GM23338 (cell line): ENCODE data around the gene CLIP2. TPM values are rescaled to one million over a fixed set of nuclear protein-coding genes. Genes with fewer than 3 reads are reported as not detected.
A peak's percentile ranks its signal among the peaks of the same experiment; 100 is the strongest.

Source experiments
- ATAC-seq: fragments of 200-7000 bp; cut with Tn5 transposase; 3 replicates; pipeline ENCODE4 v1.9.1; 2020
- DNase-seq: peaks from one replicate; pipeline ENCODE4 v3.0.0-alpha.2; 2015; ENCODE audit warnings: low spot score
- H2AFZ ChIP-seq: fragments of 200-600 bp; sonication (generic); 2 replicates; pipeline ENCODE4 v1.8.0; 2016; ENCODE audit warnings: antibody characterized with exemption, mild to moderate bottlenecking, moderate library complexity
- H3F3A ChIP-seq: fragments of 200-600 bp; sonication (generic); replicated peaks from 2 replicates; pipeline ENCODE4 v1.8.0; 2017; ENCODE audit warnings: antibody characterized with exemption, mixed run types, low read depth
- H3K27ac ChIP-seq: fragments of 200-600 bp; sonication (generic); 2 replicates; pipeline ENCODE4 v1.6.1; 2016; ENCODE audit warnings: low read depth
- H3K27me3 ChIP-seq: fragments of 200-600 bp; sonication (generic); 2 replicates; pipeline ENCODE4 v1.8.0; 2016; ENCODE audit warnings: mild to moderate bottlenecking, mixed run types, moderate library complexity; ENCODE audit not compliant: insufficient read depth
- H3K36me3 ChIP-seq: fragments of 200-600 bp; sonication (generic); 2 replicates; pipeline ENCODE4 v1.8.0; 2016; ENCODE audit warnings: mild to moderate bottlenecking; ENCODE audit not compliant: insufficient read depth
- H3K4me1 ChIP-seq: fragments of 200-600 bp; sonication (generic); 2 replicates; pipeline ENCODE4 v1.8.0; 2016; ENCODE audit warnings: mild to moderate bottlenecking, moderate library complexity; ENCODE audit not compliant: insufficient read depth
- H3K4me2 ChIP-seq: fragments of 200-600 bp; sonication (generic); 2 replicates; pipeline ENCODE4 v1.7.1; 2017; ENCODE audit warnings: mixed run types
- H3K4me3 ChIP-seq: fragments of 200-600 bp; sonication (generic); 2 replicates; pipeline ENCODE4 v1.6.1; 2016; ENCODE audit warnings: mixed run types
- H3K79me2 ChIP-seq: fragments of 200-600 bp; sonication (generic); replicated peaks from 2 replicates; pipeline ENCODE4 v1.8.0; 2017; ENCODE audit warnings: mild to moderate bottlenecking; ENCODE audit not compliant: insufficient read depth
- H3K9me2 ChIP-seq: fragments of 200-600 bp; sonication (generic); 2 replicates; pipeline ENCODE4 v1.8.0; 2017; ENCODE audit not compliant: insufficient read depth
- H4K20me1 ChIP-seq: fragments of 200-600 bp; sonication (generic); replicated peaks from 2 replicates; pipeline ENCODE4 v1.8.0; 2017; ENCODE audit warnings: mild to moderate bottlenecking; ENCODE audit not compliant: insufficient read depth
- H3K27ac Mint-ChIP-seq: 2 replicates; pipeline ENCODE4 v1.8.0; 2020; ENCODE audit warnings: inconsistent platforms, mild to moderate bottlenecking, moderate library complexity, mixed read lengths
- H3K27me3 Mint-ChIP-seq: 3 replicates; pipeline ENCODE4 v1.8.0; 2022; ENCODE audit warnings: low read depth, mild to moderate bottlenecking, moderate library complexity, mixed read lengths, inconsistent platforms; ENCODE audit not compliant: insufficient read depth, poor library complexity
- H3K36me3 Mint-ChIP-seq: 3 replicates; pipeline ENCODE4 v1.8.0; 2021; ENCODE audit warnings: low read depth, mild to moderate bottlenecking, inconsistent platforms, moderate library complexity, mixed read lengths
- H3K4me1 Mint-ChIP-seq: 3 replicates; pipeline ENCODE4 v1.8.0; 2020; ENCODE audit warnings: mild to moderate bottlenecking, inconsistent platforms, mixed read lengths
- H3K4me3 Mint-ChIP-seq: 3 replicates; pipeline ENCODE4 v1.8.0; 2021; ENCODE audit warnings: moderate library complexity, mild to moderate bottlenecking, inconsistent platforms, mixed read lengths
- H3K9me3 Mint-ChIP-seq: 3 replicates; pipeline ENCODE4 v1.8.0; 2020; ENCODE audit warnings: moderate library complexity, mild to moderate bottlenecking, inconsistent platforms, mixed read lengths
- CREB1 ChIP-seq: fragments of 250-450 bp; sonication (Bioruptor Pico); IDR thresholded peaks from 2 replicates; pipeline ENCODE4 v1.5.0; 2020; ENCODE audit warnings: low read depth, mild to moderate bottlenecking, moderate library complexity
- EZH2 ChIP-seq: fragments of 200-600 bp; sonication (generic); IDR thresholded peaks from one replicate; pipeline ENCODE4 v1.8.0; 2017; ENCODE audit warnings: antibody characterized with exemption, mild to moderate bottlenecking, low read depth; ENCODE audit not compliant: unreplicated experiment
- EZH2phosphoT487 ChIP-seq: fragments of 200-600 bp; sonication (generic); IDR thresholded peaks from one replicate; pipeline ENCODE4 v1.8.1; 2018; ENCODE audit warnings: antibody characterized with exemption; ENCODE audit not compliant: unreplicated experiment
- JUNB ChIP-seq: IDR thresholded peaks from one replicate; pipeline ENCODE4 v1.6.1; 2016; ENCODE audit warnings: antibody characterized with exemption; ENCODE audit not compliant: unreplicated experiment
- POLR2AphosphoS5 ChIP-seq: IDR thresholded peaks from 2 replicates; pipeline ENCODE4 v1.6.1; 2016; ENCODE audit warnings: antibody characterized with exemption, low read depth
- STAT1 ChIP-seq: IDR thresholded peaks from one replicate; pipeline ENCODE4 v1.6.1; 2016; ENCODE audit warnings: antibody characterized with exemption; ENCODE audit not compliant: unreplicated experiment
- ZNF114 ChIP-seq: fragments of 250-450 bp; sonication (Bioruptor Pico); IDR thresholded peaks from 2 replicates; pipeline ENCODE4 v1.5.0; 2020; ENCODE audit warnings: mild to moderate bottlenecking, moderate library complexity
- polyA plus RNA-seq: library from polyadenylated mRNA; unstranded; fragments of >200 nt; fragmentation: Nextera tagmentation; extraction: Ambion mirVana; gene quantifications from 2 replicates; pipeline ENCODE4 v1.2.1, GENCODE V29; 2016
- total RNA-seq: library from RNA; depleted of rRNA; stranded (reverse); fragments of >200 nt; shearing (Covaris generic); gene quantifications from 2 replicates; pipeline ENCODE4 v1.2.3, GENCODE V29; 2014
- TF ChIP-seq, protein P1 (sequence below): IDR thresholded peaks from 2 replicates; pipeline ENCODE4 v1.6.1; 2016; ENCODE audit warnings: antibody characterized with exemption
- TF ChIP-seq, protein P2 (sequence below): IDR thresholded peaks from one replicate; pipeline ENCODE4 v1.6.1; 2018; ENCODE audit warnings: antibody characterized with exemption; ENCODE audit not compliant: unreplicated experiment
- TF ChIP-seq, protein P3 (sequence below), 2 experiments: fragments of 200-600 bp in 1 of 2; sonication (generic) in 1 of 2; conservative IDR thresholded peaks; 2 replicates each; pipeline versions ENCODE4 v1.5.1 to v1.6.1; 2016 to 2017; ENCODE audit warnings: antibody characterized with exemption in 2 of 2, low read depth in 2 of 2, mild to moderate bottlenecking in 2 of 2, moderate library complexity in 1 of 2

The CLIP2 gene
- total and polyA plus RNA-seq, 2 experiments from 2014 or later, result 8.1 to 51.9 TPM

GRCh38 chr7:74253835-74254128 lies 35.4 kb upstream of the CLIP2 start:
- TF ChIP-seq EZH2, result no peak
- TF ChIP-seq CREB1 (CRISPR knock-in tag), result no peak
- TF ChIP-seq JUNB, result no peak
- TF ChIP-seq, protein P1, sequence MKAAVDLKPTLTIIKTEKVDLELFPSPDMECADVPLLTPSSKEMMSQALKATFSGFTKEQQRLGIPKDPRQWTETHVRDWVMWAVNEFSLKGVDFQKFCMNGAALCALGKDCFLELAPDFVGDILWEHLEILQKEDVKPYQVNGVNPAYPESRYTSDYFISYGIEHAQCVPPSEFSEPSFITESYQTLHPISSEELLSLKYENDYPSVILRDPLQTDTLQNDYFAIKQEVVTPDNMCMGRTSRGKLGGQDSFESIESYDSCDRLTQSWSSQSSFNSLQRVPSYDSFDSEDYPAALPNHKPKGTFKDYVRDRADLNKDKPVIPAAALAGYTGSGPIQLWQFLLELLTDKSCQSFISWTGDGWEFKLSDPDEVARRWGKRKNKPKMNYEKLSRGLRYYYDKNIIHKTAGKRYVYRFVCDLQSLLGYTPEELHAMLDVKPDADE, result no peak
- TF ChIP-seq, protein P2, sequence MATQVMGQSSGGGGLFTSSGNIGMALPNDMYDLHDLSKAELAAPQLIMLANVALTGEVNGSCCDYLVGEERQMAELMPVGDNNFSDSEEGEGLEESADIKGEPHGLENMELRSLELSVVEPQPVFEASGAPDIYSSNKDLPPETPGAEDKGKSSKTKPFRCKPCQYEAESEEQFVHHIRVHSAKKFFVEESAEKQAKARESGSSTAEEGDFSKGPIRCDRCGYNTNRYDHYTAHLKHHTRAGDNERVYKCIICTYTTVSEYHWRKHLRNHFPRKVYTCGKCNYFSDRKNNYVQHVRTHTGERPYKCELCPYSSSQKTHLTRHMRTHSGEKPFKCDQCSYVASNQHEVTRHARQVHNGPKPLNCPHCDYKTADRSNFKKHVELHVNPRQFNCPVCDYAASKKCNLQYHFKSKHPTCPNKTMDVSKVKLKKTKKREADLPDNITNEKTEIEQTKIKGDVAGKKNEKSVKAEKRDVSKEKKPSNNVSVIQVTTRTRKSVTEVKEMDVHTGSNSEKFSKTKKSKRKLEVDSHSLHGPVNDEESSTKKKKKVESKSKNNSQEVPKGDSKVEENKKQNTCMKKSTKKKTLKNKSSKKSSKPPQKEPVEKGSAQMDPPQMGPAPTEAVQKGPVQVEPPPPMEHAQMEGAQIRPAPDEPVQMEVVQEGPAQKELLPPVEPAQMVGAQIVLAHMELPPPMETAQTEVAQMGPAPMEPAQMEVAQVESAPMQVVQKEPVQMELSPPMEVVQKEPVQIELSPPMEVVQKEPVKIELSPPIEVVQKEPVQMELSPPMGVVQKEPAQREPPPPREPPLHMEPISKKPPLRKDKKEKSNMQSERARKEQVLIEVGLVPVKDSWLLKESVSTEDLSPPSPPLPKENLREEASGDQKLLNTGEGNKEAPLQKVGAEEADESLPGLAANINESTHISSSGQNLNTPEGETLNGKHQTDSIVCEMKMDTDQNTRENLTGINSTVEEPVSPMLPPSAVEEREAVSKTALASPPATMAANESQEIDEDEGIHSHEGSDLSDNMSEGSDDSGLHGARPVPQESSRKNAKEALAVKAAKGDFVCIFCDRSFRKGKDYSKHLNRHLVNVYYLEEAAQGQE, result no peak
- no peak for TF ChIP-seq STAT1
- Histone ChIP-seq H3K4me3 (peak overlapping the region; percentile 96), H2AFZ (peak overlapping the region; percentile 91), H3K4me2 (peak overlapping the region; percentile 91), H4K20me1 (peaks cover 13% of the 10 kb centered on the region), H3K27ac (peak overlapping the region; percentile 85), H3K36me3 (peaks cover 20% of the 10 kb centered on the region), H3K79me2 (peaks cover 29% of the 10 kb centered on the region), H3K4me1 (peaks cover 14% of the 10 kb centered on the region), H3F3A (peaks cover 12% of the 10 kb centered on the region), H3K9me2 (no peaks in the 10 kb centered on the region), H3K27me3 (no peaks in the 10 kb centered on the region)
- peak overlapping the region; percentile 97 for H3K27ac Mint-ChIP-seq
- peaks cover 6% of the 10 kb centered on the region; the same call in 2 of the 3 replicates for H3K4me1 Mint-ChIP-seq
- peaks cover 3% of the 10 kb centered on the region for H3K27me3 Mint-ChIP-seq
- peak overlapping the region; percentile 95 for H3K4me3 Mint-ChIP-seq
- ATAC-seq (peak; percentile 31), DNase-seq (peak; percentile 45)
- H3K36me3 Mint-ChIP-seq, result peaks cover 39% of the 10 kb centered on the region
- H3K9me3 Mint-ChIP-seq, result no peaks in the 10 kb centered on the region

- H3K36me3 ChIP-seq, result peaks cover 19% of the 10 kb centered on the region
- Mint-ChIP-seq H3K27ac (peak within 1 kb of the TSS; percentile 97), H3K9me3 (no peaks in the 10 kb centered on the region), H3K4me1 (peaks cover 6% of the 10 kb centered on the region; the same call in 2 of the 3 replicates), H3K36me3 (peaks cover 34% of the 10 kb centered on the region), H3K4me3 (peak within 1 kb of the TSS; percentile 95), H3K27me3 (peaks cover 3% of the 10 kb centered on the region)
- peaks cover 29% of the 10 kb centered on the region for H3K79me2 ChIP-seq
- peaks cover 11% of the 10 kb centered on the region for H4K20me1 ChIP-seq
- H3K9me2 ChIP-seq, result no peaks in the 10 kb centered on the region
- DNase-seq (peak; percentile 97), ATAC-seq (peak; percentile 98)
- TF ChIP-seq, protein P1, result peak; percentile 52; the same call in 1 of the 2 replicates
- TF ChIP-seq CREB1 (CRISPR knock-in tag), result peak; percentile 92
- TF ChIP-seq, protein P3, sequence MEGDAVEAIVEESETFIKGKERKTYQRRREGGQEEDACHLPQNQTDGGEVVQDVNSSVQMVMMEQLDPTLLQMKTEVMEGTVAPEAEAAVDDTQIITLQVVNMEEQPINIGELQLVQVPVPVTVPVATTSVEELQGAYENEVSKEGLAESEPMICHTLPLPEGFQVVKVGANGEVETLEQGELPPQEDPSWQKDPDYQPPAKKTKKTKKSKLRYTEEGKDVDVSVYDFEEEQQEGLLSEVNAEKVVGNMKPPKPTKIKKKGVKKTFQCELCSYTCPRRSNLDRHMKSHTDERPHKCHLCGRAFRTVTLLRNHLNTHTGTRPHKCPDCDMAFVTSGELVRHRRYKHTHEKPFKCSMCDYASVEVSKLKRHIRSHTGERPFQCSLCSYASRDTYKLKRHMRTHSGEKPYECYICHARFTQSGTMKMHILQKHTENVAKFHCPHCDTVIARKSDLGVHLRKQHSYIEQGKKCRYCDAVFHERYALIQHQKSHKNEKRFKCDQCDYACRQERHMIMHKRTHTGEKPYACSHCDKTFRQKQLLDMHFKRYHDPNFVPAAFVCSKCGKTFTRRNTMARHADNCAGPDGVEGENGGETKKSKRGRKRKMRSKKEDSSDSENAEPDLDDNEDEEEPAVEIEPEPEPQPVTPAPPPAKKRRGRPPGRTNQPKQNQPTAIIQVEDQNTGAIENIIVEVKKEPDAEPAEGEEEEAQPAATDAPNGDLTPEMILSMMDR (conservative IDR thresholded peaks at IDR 0.05; ENCODE audit: low read depth in 2 of 2), result no peak
- no peak for TF ChIP-seq ZNF114 (CRISPR knock-in tag)
- TF ChIP-seq EZH2phosphoT487, result no peak
- TF ChIP-seq POLR2AphosphoS5, result peak; percentile 95
- H3K4me2 ChIP-seq, result peak within 1 kb of the TSS; percentile 91
- H3K27ac ChIP-seq, result peak within 1 kb of the TSS; percentile 85
- peak within 1 kb of the TSS; percentile 96 for H3K4me3 ChIP-seq
- H3K27me3 ChIP-seq, result no peaks in the 10 kb centered on the region
- H3K4me1 ChIP-seq, result peaks cover 14% of the 10 kb centered on the region
- H2AFZ ChIP-seq, result peak within 1 kb of the TSS; percentile 99
- H3F3A ChIP-seq, result peaks cover 12% of the 10 kb centered on the region
These were observed 34.9 kb upstream of the CLIP2 start, which contains the start of gene RFC2 for GRCh38 chr7:74254129-74254857. Gene RFC2, minus strand, starts transcription at chr7:74254399. Its CDS starts 16 bp downstream, at chr7:74254383.
